Prostate gland (tissue), 2 donors: ENCODE measurements around the gene ULK2.

ENCODE experiments used
- POLR2A ChIP-seq: fragments of 450-650 bp; IDR thresholded peaks from one replicate; pipeline ENCODE4 v1.6.1; 2016; ENCODE audit warnings: antibody characterized with exemption, mild to moderate bottlenecking
- TF ChIP-seq, protein P1 (sequence below), 4 experiments: fragments of 200-600 bp in 2 of 4; fragments of 450-650 bp in 2 of 4; sonication (generic) in 2 of 4; IDR thresholded peaks; 1 replicate in 3 of 4; 2 replicates in 1 of 4; pipeline ENCODE4 v1.5.1; 2016 to 2019; ENCODE audit warnings: antibody characterized with exemption in 4 of 4, mild to moderate bottlenecking in 2 of 4, moderate library complexity in 2 of 4

DNA sequence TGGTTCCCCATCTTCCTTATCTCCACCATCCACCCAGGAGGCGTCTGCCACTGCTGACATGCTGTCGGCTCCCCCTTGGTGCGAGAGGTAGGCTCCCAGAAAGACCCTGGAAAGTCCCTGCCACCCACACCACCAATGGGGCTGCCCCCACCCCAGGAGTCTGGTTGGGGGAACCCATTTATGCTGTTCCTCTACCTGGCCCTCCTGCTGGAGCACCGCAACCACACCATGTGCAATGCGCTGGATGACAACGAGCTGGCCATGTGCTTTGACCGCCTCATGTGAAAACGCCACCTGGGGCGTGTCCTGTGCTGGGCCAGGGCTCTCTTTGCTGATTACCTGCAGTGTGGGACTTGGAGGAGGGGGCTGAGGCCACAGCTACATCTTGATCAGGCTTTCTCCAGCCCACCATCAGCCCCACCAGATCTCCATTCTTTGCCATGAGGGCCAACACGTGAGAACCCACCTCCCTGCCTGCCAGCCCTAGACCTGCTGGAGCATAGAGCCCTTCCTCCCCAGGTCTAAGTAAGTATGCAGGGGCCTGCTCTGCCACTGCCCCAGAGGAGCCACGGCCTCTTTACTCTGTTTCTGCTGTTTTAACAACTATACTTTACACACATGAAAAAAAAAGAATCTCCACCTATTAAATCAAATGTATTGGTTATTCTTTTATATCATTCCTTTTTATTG is 111.8 kb downstream of the ULK2 start:
- TF ChIP-seq, protein P1, sequence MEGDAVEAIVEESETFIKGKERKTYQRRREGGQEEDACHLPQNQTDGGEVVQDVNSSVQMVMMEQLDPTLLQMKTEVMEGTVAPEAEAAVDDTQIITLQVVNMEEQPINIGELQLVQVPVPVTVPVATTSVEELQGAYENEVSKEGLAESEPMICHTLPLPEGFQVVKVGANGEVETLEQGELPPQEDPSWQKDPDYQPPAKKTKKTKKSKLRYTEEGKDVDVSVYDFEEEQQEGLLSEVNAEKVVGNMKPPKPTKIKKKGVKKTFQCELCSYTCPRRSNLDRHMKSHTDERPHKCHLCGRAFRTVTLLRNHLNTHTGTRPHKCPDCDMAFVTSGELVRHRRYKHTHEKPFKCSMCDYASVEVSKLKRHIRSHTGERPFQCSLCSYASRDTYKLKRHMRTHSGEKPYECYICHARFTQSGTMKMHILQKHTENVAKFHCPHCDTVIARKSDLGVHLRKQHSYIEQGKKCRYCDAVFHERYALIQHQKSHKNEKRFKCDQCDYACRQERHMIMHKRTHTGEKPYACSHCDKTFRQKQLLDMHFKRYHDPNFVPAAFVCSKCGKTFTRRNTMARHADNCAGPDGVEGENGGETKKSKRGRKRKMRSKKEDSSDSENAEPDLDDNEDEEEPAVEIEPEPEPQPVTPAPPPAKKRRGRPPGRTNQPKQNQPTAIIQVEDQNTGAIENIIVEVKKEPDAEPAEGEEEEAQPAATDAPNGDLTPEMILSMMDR (IDR thresholded peaks at IDR 0.05), result no peak
- no peak for TF ChIP-seq POLR2A
